ENCODE results near the gene LNPK. TPM values are rescaled to one million over a fixed set of nuclear protein-coding genes. Genes with fewer than 3 reads are reported as not detected.
"Not testable (repeated sequence)": the region's sequence is repeated elsewhere in the genome, so short reads cannot be mapped to it uniquely, and the experiment has no call there.

LNPK gene
- total and polyA plus RNA-seq, 4 donors = 26.2 to 72.8 (median 39.6) TPM

DNA sequence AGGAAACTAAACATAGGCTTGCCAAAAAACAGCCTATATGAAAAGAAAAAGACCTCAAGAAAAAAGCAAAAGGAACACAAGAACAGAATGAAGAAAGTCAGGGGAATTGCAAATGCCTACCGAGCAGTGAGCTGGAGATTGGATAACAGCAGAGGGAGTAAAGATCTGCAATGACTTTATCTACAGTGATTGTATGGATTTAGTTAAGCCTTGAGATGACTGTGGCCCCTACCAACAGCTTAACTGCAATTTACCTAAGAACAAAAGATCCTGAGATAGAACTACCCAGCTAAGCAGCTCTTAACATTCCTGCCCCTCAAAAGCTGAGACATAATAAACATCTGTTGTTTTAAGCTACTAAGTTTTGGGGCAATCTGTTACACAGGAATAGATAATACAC lies 20.5 kb downstream of the LNPK start:
- no peaks in the 10 kb centered on the region for H3K4me1 ChIP-seq (ENCODE audit: control insufficient read depth, insufficient read depth, low read length)
- no peak for DNase-seq (ENCODE audit: low read depth in 4 of 6, low spot score in 6 of 6)
- 60% methylated on average over 1 of the region's 1 CpG for WGBS (ENCODE audit: insufficient coverage)
- no peak overlapping the region for H3K27ac ChIP-seq (ENCODE audit: low read depth, low read length)
- peaks cover 2% of the 10 kb centered on the region for H3K36me3 ChIP-seq (ENCODE audit: control insufficient read depth, insufficient read depth, low read length)
- H3K4me3 ChIP-seq (ENCODE audit: low read depth, low read length) = no peak overlapping the region
- no peaks in the 10 kb centered on the region for H3K27me3 ChIP-seq (ENCODE audit: control insufficient read depth, insufficient read depth, low read length)
- no peaks in the 10 kb centered on the region for H3K9me3 ChIP-seq (ENCODE audit: control insufficient read depth, insufficient read depth, low read length)

DNA sequence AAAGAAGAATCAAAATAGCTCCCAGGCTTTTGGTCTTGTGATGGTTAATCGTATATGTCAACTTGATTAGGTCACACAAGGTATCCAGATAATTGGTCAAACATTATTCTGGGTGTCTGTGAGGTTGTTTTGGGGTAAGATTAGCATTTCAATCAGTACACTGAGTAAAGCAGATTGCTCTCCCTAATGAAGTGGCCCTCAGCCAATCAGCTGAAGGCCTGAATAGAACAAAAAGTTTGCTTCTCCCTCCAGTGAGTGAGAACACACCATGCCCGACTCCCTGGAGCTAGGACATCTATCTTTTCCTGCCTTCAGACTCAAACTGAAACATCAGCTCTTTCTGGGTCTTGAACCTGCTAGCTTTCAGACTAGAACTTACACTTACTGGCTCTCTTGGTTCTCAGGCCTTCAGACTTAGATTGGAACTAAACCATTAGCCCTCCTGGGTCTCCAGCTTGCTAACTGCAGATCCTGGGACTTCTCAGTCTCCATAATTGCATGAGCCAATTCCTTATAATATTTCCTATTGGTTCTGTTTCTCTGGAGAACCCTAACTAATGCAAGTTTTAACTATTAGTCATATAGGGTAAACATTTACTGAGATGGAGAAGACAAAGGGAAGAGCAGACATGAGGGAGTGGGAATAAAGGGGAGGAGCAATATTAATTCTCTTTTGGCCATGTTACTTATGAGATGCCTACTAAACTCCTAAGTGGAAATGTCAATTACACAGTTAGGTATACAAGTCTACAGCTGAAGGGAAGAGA lies 25.5 kb downstream of the LNPK start:
- Histone ChIP-seq H3K27me3 (ENCODE audit: control insufficient read depth, insufficient read depth, low read length) (no peaks in the 10 kb centered on the region), H3K4me3 (ENCODE audit: low read depth, low read length) (no peak overlapping the region), H3K27ac (ENCODE audit: low read depth, low read length) (no peak overlapping the region), H3K36me3 (ENCODE audit: control insufficient read depth, insufficient read depth, low read length) (peaks cover 2% of the 10 kb centered on the region), H3K4me1 (ENCODE audit: control insufficient read depth, insufficient read depth, low read length) (no peaks in the 10 kb centered on the region), H3K9me3 (ENCODE audit: control insufficient read depth, insufficient read depth, low read length) (peaks cover 2% of the 10 kb centered on the region)
- WGBS (ENCODE audit: insufficient coverage) = 54% methylated on average over 2 of the region's 2 CpGs
- DNase-seq (ENCODE audit: low read depth in 4 of 6, low spot score in 6 of 6) = peak in 1 of 6 donors; percentile 58

GRCh38 chr2:175973373-175973772 lies 28.7 kb downstream of the LNPK start:
- H3K9me3 ChIP-seq (ENCODE audit: control insufficient read depth, insufficient read depth, low read length) = peaks cover 2% of the 10 kb centered on the region
- H3K36me3 ChIP-seq (ENCODE audit: control insufficient read depth, insufficient read depth, low read length) = no peaks in the 10 kb centered on the region
- no peak overlapping the region for H3K4me3 ChIP-seq (ENCODE audit: low read depth, low read length)
- H3K27me3 ChIP-seq (ENCODE audit: control insufficient read depth, insufficient read depth, low read length) = no peaks in the 10 kb centered on the region
- DNase-seq (ENCODE audit: low read depth in 4 of 6, low spot score in 6 of 6) = no peak
- no peaks in the 10 kb centered on the region for H3K4me1 ChIP-seq (ENCODE audit: control insufficient read depth, insufficient read depth, low read length)
- 100% methylated on average over 1 of the region's 1 CpG for WGBS (ENCODE audit: insufficient coverage)
- no peak overlapping the region for H3K27ac ChIP-seq (ENCODE audit: low read depth, low read length)

- H3K27ac ChIP-seq (ENCODE audit: low read depth, low read length) = no peak overlapping the region
- H3K4me1 ChIP-seq (ENCODE audit: control insufficient read depth, insufficient read depth, low read length) = no peaks in the 10 kb centered on the region
- H3K27me3 ChIP-seq (ENCODE audit: control insufficient read depth, insufficient read depth, low read length) = no peaks in the 10 kb centered on the region
- DNase-seq (ENCODE audit: low read depth in 4 of 6, low spot score in 6 of 6) = no peak
- H3K4me3 ChIP-seq (ENCODE audit: low read depth, low read length) = no peak overlapping the region
- H3K9me3 ChIP-seq (ENCODE audit: control insufficient read depth, insufficient read depth, low read length) = no peaks in the 10 kb centered on the region
- WGBS (ENCODE audit: insufficient coverage) = no CpG with 5 or more reads among the region's 3 CpGs
- H3K36me3 ChIP-seq (ENCODE audit: control insufficient read depth, insufficient read depth, low read length) = no peaks in the 10 kb centered on the region
Observed at GRCh38 chr2:175966839-175967238, 35.2 kb downstream of the LNPK start.

- H3K4me3 ChIP-seq (ENCODE audit: low read depth, low read length) = no peak overlapping the region
- 100% methylated on average over 1 of the region's 3 CpGs for WGBS (ENCODE audit: insufficient coverage)
- H3K27ac ChIP-seq (ENCODE audit: low read depth, low read length) = no peak overlapping the region
- no peaks in the 10 kb centered on the region for H3K9me3 ChIP-seq (ENCODE audit: control insufficient read depth, insufficient read depth, low read length)
- H3K4me1 ChIP-seq (ENCODE audit: control insufficient read depth, insufficient read depth, low read length) = no peaks in the 10 kb centered on the region
- DNase-seq (ENCODE audit: low read depth in 4 of 6, low spot score in 6 of 6) = no peak
- no peaks in the 10 kb centered on the region for H3K27me3 ChIP-seq (ENCODE audit: control insufficient read depth, insufficient read depth, low read length)
- no peaks in the 10 kb centered on the region for H3K36me3 ChIP-seq (ENCODE audit: control insufficient read depth, insufficient read depth, low read length)
Observed at GRCh38 chr2:175965773-175966172, 36.3 kb downstream of the LNPK start.

DNA sequence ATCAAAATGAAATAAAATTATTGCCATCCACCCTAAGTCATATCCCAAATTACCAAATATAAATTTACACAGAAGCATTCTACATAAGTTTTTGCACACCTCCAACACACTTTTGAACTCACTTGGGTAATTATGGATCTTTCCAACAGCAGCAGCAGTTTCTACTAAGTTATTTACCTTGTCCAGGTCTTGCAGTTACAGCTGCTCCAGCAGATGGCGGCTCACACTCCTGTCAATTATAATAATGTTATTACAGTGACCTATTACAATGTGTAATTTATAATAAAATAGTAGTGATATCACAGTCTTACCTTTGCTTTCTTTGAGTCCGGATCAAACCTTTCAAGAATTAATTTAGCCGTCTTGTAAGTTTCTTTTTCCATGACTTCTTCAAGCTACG lies 37.9 kb downstream of the LNPK start:
- Histone ChIP-seq H3K36me3 (ENCODE audit: control insufficient read depth, insufficient read depth, low read length) (no peaks in the 10 kb centered on the region), H3K9me3 (ENCODE audit: control insufficient read depth, insufficient read depth, low read length) (no peaks in the 10 kb centered on the region), H3K27me3 (ENCODE audit: control insufficient read depth, insufficient read depth, low read length) (no peaks in the 10 kb centered on the region), H3K4me3 (ENCODE audit: low read depth, low read length) (no peak overlapping the region), H3K4me1 (ENCODE audit: control insufficient read depth, insufficient read depth, low read length) (no peaks in the 10 kb centered on the region), H3K27ac (ENCODE audit: low read depth, low read length) (no peak overlapping the region)
- WGBS (ENCODE audit: insufficient coverage) = 100% methylated on average over 2 of the region's 4 CpGs
- DNase-seq (ENCODE audit: low read depth in 4 of 6, low spot score in 6 of 6) = no peak

DNA sequence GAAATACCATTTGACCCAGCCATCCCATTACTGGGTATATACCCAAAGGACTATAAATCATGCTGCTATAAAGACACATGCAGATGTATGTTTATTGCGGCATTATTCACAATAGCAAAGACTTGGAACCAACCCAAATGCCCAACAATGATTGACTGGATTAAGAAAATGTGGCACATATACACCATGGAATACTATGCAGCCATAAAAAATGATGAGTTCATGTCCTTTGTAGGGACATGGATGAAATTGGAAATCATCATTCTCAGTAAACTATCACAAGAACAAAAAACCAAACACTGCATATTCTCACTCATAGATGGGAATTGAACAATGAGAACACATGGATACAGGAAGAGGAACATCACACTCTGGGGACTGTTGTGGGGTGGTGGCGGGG lies 38.9 kb downstream of the LNPK start:
- not testable (repeated sequence) for H3K4me1 ChIP-seq (ENCODE audit: control insufficient read depth, insufficient read depth, low read length); H3K9me3 ChIP-seq (ENCODE audit: control insufficient read depth, insufficient read depth, low read length); H3K27me3 ChIP-seq (ENCODE audit: control insufficient read depth, insufficient read depth, low read length); H3K27ac ChIP-seq (ENCODE audit: low read depth, low read length); H3K4me3 ChIP-seq (ENCODE audit: low read depth, low read length); H3K36me3 ChIP-seq (ENCODE audit: control insufficient read depth, insufficient read depth, low read length); DNase-seq (ENCODE audit: low read depth in 4 of 6, low spot score in 6 of 6)
- no CpG with 5 or more reads among the region's 2 CpGs for WGBS (ENCODE audit: insufficient coverage)

GRCh38 chr2:175957845-175958244 lies 44.2 kb downstream of the LNPK start:
- Histone ChIP-seq H3K9me3 (ENCODE audit: control insufficient read depth, insufficient read depth, low read length) (no peaks in the 10 kb centered on the region), H3K4me3 (ENCODE audit: low read depth, low read length) (no peak overlapping the region), H3K27ac (ENCODE audit: low read depth, low read length) (no peak overlapping the region), H3K27me3 (ENCODE audit: control insufficient read depth, insufficient read depth, low read length) (no peaks in the 10 kb centered on the region), H3K36me3 (ENCODE audit: control insufficient read depth, insufficient read depth, low read length) (peaks cover 10% of the 10 kb centered on the region), H3K4me1 (ENCODE audit: control insufficient read depth, insufficient read depth, low read length) (no peaks in the 10 kb centered on the region)
- DNase-seq (ENCODE audit: low read depth in 4 of 6, low spot score in 6 of 6) = no peak
- WGBS (ENCODE audit: insufficient coverage) = 96% methylated on average over 6 of the region's 6 CpGs

DNA sequence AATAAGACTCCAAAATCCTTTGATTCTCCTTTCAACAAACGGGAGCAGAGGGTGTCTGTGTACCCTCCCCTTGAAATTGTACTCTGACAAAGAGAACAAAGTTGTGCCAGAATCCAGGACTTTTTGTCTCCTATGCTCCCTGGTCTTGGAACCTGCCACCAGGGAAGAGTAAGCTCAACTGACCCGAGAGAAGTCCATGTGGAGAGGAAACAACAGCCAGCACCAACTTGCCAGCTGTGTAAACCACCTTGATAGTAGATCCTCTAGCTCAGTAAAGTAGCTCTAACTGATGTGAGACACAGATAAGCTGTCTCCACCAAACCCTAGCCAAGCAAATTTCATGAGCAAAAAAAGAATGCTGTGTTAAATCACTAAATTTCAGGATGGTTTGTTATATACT lies 46.9 kb downstream of the LNPK start:
- H3K4me1 ChIP-seq (ENCODE audit: control insufficient read depth, insufficient read depth, low read length) = no peaks in the 10 kb centered on the region
- 53% methylated on average over 2 of the region's 2 CpGs for WGBS (ENCODE audit: insufficient coverage)
- H3K36me3 ChIP-seq (ENCODE audit: control insufficient read depth, insufficient read depth, low read length) = peaks cover 10% of the 10 kb centered on the region
- no peaks in the 10 kb centered on the region for H3K9me3 ChIP-seq (ENCODE audit: control insufficient read depth, insufficient read depth, low read length)
- H3K27me3 ChIP-seq (ENCODE audit: control insufficient read depth, insufficient read depth, low read length) = no peaks in the 10 kb centered on the region
- H3K27ac ChIP-seq (ENCODE audit: low read depth, low read length) = no peak overlapping the region
- DNase-seq (ENCODE audit: low read depth in 4 of 6, low spot score in 6 of 6) = no peak
- H3K4me3 ChIP-seq (ENCODE audit: low read depth, low read length) = no peak overlapping the region

DNA sequence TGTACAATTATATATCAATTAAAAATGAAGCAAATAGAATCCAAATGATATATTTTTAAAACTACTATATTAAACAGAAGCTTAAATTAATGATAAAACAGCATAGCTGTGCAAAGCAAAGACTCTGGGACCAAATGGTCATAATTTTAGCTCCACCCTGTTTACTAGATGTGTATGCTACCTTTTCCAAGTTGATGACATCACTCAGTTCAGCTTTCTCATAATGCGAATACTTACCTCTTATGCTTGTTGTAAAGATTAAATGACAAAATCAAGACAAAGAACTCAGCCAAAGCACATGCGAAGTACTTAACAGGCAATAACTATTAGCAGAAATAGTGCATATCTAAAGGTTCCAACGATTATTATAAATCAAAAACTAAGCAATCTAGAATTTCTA lies 51.6 kb downstream of the LNPK start:
- no peaks in the 10 kb centered on the region for H3K36me3 ChIP-seq (ENCODE audit: control insufficient read depth, insufficient read depth, low read length)
- no CpG with 5 or more reads among the region's 3 CpGs for WGBS (ENCODE audit: insufficient coverage)
- H3K27me3 ChIP-seq (ENCODE audit: control insufficient read depth, insufficient read depth, low read length) = no peaks in the 10 kb centered on the region
- no peak for DNase-seq (ENCODE audit: low read depth in 4 of 6, low spot score in 6 of 6)
- no peak overlapping the region for H3K4me3 ChIP-seq (ENCODE audit: low read depth, low read length)
- H3K9me3 ChIP-seq (ENCODE audit: control insufficient read depth, insufficient read depth, low read length) = no peaks in the 10 kb centered on the region
- no peak overlapping the region for H3K27ac ChIP-seq (ENCODE audit: low read depth, low read length)
- H3K4me1 ChIP-seq (ENCODE audit: control insufficient read depth, insufficient read depth, low read length) = no peaks in the 10 kb centered on the region
